HG02623 (cell line): ENCODE results near the gene ZNF362.
"Not testable (repeated sequence)": the region's sequence is repeated elsewhere in the genome, so short reads cannot be mapped to it uniquely, and the experiment has no call there.

ENCODE experiments used
- ATAC-seq: cut with Tn5 transposase; IDR thresholded peaks from one replicate; pipeline ENCODE4 v1.9.1; 2021; ENCODE audit warnings: moderate library complexity; ENCODE audit not compliant: unreplicated experiment

Gene ZNF362, protein sequence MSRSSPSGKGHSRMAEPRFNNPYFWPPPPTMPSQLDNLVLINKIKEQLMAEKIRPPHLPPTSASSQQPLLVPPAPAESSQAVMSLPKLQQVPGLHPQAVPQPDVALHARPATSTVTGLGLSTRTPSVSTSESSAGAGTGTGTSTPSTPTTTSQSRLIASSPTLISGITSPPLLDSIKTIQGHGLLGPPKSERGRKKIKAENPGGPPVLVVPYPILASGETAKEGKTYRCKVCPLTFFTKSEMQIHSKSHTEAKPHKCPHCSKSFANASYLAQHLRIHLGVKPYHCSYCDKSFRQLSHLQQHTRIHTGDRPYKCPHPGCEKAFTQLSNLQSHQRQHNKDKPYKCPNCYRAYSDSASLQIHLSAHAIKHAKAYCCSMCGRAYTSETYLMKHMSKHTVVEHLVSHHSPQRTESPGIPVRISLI

DNA sequence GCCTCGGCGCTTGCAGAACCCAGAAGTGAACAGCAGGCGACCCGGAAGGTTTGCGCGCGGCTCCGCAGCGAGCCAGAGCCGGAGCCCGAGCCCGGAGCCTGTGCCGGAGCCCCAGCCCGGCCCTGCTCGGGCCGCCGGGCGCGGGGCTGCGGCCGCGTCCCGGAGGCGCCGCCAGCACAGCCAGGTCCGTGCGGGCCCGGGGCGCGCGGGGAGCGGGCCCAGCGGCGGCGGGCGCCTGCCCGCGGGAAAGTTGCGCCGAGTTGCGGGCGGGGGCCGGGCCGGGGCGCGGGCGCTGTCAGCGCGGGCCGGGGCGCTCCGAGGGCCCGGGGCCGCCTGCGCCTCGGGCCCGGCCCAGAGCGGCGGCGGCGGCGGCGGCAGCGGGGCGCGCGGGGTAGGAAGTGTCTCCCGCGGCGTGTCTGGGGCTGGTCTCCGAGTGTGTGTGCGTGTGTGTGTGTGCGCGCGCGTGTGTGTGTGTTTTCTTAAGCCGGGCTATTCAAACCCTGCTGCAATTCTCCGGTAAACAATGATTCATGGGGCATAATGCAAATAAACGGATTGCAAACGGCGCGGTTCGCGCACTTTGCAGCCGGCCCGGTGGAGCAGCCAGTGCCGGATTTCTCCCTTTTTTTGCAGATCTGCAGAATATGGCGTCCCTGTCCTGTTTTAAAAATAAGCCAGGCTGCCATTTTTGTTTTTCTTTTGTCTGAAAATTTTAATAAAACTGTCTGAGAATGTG, at the start of gene ZNF362:
TSS of gene ZNF362 (plus strand) at position 22 of the 736 bp plus-strand sequence. CDS start 14,083 bp downstream, outside the sequence.
- ATAC-seq, result peak; percentile 56

DNA sequence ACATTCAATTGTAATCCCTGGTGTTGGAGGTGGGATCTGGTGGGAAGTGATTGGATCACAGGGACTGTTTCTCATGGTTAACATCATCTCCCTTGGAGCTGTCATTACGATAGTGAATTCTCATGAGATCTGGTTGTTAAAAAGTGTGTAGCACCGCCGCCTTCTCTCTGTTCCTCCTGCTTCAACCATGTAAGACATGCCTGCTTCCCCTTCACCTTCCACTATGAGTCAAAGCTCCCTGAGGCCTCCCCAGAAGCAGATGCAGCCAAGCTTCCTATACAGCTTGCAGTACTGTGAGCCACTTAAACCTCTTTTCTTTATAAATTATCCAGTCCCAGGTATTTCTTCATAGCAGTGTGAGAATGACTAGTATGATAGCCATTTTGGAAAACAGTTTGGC, 44.3 kb upstream of the ZNF362 start:
- no peak for ATAC-seq

DNA sequence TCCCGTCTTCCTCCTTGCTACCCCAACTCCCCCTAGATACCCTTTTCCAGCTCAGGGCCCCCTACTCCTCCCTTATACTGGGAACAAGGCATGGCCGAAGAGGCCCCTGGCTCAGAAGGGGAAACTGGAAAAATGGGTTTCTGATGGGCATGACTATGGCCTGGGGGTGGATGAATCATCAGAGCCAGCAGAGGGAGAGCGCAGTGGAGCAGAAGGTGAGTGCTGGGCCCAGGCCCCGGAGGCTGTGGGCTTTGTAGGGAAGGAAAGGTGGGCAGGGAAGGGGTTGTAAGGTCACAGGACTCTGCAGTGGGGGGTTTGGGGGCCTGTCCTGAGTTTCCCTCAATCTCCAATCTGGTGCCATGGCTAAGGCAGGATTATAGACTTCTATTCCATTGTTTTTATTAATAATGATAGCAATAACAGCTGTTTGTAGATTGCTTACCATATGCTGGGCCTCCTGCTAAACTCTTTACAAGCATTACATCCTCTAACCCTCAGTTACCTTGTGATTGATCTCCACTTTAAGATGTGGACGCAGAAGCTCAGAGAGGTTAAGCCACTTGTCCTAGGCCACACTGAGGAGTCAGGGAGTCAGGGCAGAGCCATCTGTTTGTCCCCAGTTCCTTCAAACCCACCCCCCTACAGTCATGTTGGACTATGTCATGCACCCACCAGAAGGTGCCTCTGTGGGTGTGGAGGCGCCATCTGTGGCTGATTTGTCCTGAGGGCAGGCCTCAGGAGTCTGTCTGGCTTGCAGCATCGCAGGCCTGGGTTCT, 36.2 kb upstream of the ZNF362 start:
- ATAC-seq, result no peak

DNA sequence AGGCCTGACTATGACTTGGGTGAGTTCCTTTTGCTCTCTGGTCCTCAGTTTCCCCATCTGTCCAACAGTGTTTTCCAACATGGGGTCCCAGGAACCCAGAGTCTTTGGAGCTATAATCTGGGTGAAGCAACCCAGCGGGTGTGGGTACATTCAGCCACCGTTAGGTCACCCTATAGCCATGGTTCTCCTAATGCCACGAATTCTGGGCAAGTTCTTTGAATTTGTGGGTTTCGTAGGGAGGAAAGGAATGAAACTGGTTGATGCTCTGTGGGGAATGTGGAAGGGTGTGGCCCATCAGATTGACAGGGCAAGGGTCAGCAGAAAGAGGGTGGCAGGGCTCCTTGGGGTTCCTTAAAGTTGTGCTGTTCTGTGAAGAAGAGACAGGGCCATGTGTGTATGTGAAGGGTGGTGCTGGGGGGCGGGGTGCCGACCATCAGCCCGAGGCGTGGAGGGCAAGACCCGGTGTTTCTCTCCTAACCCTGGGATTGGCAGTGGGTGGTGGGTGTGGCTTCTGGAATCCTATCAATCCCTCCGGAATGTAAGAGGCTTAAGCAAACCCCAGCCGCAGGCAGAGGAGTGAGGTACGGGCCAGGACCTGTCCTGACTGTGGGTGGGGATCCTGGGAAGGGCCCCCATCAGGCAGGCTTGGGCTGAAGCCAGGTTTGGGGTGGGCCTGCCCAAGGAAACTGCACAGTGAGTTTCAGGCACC, 35.5 kb upstream of the ZNF362 start:
- no peak for ATAC-seq

DNA sequence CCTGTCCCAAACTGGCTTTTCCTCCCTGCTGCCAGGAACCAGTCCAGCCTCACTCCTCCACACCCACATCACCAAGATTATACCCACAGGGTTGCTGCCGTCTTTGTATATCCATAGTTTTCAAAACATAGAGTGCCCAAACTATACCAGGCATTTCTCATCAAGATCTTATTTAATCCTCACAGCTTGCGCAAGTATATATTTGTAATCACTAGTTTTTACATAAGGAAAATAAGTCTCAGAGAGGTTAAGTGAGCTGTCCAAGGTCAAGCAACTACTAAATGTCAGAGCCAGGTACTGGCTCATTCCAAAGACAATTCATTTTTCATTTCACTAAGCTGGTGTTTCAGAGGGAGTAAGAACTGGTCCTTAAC, 34.9 kb upstream of the ZNF362 start:
- no peak for ATAC-seq

DNA sequence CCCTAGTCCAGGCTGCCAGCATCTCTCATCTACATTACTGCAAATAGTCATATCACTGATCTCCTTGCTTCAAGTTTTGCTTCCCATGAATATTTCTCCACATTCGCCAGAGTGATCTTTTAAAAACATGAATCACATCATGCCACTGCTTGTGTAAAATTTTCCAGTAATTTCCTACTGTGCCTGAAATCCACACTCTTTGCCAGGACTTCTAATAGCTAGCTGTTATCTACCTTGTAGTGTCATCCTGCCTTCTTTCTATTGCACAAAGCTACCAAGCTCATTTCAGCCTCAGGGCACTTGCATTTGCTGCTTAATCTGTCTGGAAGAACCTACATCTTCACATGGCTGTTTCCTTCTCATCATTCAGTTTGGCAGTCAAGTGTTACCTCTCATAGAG, 33.9 kb upstream of the ZNF362 start:
- ATAC-seq, result no peak

DNA sequence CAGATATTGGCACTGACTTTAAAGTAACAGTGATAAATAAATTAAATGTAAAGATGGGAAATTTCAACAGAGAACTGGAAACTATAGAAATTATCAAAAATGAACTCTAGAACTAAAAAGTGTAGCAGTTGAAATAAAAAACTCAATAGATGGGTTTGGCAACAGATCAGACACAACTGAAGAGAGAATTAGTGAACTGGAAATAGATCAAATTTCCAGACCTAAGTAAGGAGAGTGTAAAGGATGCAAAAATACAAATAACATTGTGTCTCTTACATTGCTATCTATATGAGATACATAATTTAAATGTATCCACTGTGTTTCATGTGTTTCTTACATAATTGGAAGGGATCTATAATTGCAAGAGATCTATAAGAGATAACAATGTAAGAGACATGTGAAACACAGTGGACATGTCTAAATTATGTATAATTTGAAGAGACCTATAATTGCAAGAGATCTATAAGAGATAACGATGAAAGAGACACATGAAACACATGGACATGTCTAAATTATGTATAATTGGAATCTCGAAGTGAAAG, 32.1 kb upstream of the ZNF362 start:
- ATAC-seq, result no peak

DNA sequence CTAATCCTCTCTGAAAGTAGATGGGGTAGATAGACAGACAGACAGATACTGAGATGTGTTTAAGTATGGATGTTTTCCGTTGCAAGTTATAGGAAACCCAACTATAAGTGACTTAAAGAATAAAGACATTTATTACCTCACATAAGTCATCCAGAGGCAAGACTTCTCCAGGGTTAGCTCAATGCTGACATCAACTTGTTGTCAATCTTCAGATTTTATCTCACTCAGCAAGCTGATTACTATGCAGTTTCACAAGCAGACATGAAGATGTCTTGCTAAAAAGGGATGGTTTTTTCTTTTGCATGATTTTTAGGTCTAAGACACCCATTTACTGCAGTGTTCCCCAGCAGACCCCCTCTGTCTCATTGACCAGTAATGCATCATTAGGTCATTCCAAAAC, 30.7 kb upstream of the ZNF362 start:
- ATAC-seq, result no peak

DNA sequence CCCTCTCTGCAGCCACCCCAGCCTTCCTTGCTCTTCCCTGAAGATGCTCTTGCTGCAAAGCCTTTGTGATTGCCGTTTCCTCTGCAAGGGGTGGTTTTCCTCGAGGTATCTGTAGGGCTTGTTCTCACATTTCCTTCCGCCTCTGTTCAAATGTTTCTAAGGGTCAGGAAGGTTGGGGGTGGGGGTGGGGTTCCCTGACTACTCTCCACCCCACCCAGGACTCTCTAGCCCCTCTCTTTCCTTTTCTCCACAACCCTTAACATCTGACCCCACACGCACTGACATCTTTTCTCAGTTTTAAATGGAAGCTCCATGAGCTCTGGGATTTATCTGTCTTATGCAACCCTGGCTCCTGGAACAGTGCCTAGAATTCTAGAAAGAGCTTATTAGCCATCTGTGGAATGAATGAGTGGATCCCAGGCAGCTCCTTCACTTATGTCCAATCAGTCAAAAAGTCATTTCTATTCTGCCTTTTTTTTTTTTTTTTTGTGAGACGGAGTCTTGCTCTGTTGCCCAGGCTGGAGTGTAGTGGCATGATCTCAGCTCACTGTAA, 27.3 kb upstream of the ZNF362 start:
- no peak for ATAC-seq

DNA sequence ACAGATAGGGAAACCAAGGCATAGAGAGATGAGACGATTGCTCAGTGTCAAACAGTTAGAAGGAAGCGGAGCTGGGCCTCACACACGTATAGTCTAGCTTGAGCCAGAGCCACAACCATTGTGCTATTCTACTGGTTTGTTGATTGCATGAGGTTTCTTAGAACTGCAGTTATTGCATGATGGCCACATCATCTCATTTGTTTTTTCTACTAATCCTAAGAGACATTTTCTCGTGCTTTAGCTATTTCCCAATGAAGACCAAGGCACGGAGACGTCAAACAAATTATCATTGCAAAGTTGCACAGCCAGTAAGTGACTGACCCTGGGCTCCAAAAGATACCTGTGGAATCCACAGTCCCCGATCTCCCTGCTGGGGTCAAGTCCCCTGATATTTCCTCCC, 25.1 kb upstream of the ZNF362 start:
- ATAC-seq, result no peak

DNA sequence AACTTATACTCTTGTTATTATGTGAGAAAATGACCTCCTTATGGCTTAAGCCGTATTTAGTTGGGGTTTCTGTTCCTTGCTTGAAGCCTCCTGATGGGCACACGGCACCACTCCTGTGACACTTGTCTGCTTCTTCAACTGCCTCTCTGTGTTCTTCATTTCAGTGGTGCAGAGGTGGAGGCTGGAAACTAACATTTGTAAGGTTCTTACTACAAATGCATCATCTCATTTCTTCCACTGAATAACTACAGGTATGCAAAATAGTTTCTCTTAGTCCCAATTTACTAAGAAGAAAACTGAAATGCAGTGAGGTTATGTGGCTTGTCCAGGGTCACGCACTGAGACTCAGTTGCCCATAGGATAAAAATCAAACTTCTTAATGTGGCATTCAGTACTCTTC, 23.6 kb upstream of the ZNF362 start:
- no peak for ATAC-seq

DNA sequence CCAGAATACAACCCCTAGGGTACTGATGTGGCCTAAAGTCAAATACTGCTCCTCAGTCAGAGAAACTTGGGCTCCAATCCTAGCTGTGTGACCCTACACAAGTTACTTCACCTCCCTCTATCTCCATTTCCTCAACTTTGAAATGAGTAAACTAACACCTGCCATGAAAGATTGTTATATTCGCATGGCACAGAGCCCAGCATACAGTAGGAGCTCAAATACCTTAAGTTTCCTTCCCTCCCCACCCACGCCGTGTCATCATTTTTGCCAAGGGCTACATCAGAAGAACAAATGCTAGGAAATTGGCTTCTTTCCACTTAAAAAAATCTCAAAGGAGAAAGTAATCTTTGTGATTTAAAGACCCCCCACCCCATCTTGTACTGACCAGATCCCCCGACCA, 22.2 kb upstream of the ZNF362 start:
- ATAC-seq, result no peak

DNA sequence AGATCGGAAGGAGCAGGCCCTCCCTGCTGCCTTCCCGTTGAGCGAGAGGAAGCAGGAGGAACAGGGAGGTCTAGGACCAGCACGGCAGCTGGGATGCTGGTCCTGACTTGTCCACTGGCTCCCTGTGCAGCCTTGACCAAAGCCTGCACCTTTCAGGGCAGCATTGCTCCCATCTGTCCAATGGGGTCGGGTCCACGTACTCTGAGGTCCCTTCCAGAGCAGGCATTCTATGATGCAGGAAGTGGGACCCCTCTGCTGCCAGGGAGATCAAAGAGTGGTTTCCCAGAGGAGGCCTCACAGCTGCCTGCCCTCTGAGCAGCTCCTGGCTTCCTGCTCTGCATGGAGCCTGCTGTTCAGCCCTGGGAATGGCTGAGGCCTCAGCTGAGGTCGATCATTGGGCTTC, 21.7 kb upstream of the ZNF362 start:
- ATAC-seq, result no peak

DNA sequence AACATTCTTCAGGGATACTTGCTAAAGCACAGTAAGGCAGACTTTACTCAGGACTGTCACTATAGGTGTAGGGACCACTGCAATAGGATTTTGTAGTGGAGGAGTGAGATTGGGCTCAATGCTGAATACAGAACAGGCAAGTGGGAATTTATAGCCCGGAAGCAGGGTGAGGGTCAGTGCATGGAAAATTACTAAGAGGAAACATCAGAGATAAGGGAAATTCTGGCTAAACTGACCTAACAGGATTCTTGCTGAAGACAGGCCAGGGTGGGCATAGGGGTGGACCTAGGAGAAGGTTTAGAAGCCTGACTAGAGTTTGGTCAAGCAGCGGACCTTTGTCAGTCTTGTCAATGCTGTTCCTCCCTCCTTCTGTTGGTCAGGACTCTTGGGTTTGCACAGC, 20.8 kb upstream of the ZNF362 start:
- no peak for ATAC-seq

DNA sequence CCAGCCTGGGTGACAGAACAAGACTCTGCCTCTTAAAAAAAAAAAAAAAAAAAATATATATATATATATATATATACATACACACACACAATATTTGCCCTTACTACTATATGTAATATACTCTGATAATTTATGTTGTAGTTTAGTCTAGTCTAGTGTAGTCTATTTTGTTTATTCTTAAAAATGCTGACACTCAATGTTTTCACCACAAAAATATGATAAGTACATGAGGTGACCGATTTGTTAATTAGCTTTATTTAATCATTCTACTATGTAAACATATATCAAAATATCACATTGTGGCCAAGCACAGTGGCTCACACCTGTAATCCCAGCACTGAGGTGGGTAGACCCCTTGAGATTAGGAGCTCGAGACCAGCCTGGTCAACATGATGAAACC, 19.8 kb upstream of the ZNF362 start:
- ATAC-seq, result no peak

DNA sequence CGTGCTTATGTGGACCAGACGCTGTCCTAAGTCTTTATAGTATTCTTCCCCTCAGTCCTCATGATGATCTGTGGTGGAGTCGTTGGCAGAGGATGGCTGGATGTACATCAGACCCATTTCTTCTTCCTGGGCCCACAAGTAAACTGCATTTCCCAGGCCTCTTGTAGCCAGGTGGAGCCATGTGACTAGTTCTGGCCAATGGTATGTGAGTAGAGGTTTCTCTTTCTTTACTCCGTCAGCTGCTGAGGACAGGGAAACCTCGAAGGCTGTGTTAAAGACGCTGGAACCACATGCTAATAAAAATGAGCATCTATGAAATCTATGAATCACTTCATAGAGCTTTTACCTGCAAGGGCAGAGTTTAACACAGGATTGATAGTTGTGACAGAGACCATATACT, 18.7 kb upstream of the ZNF362 start:
- no peak for ATAC-seq

DNA sequence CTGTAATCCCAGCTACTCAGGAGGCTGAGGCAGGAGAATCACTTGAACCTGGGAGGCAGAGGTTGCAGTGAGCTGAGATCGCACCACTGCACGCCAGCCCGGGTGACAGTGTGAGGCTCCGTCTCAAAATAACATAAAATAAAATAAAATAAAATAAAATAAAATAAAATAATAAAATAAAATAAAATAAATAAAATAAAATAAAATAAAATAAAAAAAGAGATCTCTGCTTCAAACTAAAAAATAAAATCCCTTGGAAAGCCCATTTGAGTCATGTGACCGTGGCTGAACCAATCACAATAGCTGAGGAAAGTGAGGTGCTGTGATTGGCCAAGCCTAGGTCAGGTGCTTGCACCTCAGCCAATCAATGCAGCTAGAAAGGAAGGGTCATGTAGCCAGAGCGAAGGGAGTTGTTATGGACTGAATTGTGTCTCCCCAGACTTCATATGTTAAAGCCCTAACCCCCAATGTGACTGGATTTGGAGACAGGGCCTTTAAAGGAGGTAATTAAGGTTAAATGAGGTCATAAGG, 18.0 kb upstream of the ZNF362 start:
- ATAC-seq, result not testable (repeated sequence)

DNA sequence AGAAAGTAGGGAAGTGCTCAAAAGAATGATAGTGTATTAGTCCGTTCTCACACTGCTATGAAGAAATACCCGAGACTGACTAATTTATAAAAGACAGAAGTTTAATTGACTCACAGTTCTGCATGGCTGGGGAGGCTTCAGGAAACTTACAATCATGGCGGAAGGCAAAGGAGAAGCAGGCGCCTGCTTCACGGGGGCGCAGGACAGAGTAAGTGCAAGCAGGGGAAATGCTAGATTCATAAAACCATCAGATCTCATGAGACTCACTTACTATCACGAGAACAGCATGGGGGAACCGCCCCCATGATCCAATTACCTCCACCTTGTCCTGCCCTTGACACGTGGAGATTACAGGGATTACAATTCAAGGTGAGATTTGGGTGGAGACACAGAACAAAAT, 16.9 kb upstream of the ZNF362 start:
- not testable (repeated sequence) for ATAC-seq

DNA sequence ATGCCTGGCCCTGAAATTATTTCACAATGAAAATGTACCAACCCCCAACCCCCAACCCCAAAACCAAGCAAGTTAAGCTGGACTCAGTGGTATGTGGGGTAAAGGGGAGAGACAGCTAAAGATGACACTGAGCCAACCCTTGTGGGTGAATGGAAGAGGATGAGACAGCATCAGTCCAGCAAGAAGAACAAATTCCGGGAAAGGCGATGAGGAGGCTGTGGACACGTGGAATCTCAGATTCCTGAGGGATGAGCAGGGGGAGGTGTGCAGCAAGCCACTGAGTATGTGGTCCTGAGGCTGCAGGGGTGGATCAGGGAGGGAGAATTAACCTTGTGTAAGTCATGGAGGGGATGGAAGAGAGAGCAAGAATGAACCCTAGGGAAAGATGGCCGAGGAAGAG, 14.4 kb upstream of the ZNF362 start:
- ATAC-seq, result no peak

DNA sequence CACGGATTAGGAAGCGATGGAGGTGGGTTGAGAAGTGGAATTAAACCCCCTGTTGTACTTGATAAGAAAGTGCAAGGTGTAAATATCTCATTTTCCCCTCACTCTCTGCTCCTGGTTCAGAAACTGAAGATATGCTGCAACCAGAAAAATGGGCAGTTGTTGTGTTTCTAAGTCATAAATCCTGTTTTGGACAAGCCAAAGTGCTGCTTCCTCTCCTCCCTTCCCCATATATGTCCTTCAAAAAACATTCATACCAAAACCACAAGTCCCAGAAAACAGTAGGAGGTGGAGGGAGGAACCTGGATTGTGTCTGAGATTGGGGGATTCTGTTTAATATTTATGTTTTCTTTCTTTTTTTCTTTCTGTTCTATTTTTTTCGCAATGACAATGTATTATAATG, 13.6 kb upstream of the ZNF362 start:
- ATAC-seq, result no peak
